ENCODE results near the gene COL8A1. TPM values are rescaled to one million over a fixed set of nuclear protein-coding genes. Genes with fewer than 3 reads are reported as not detected.

Gene COL8A1
- total RNA-seq, 1 experiment from 2014 or later: 0.13 TPM

DNA sequence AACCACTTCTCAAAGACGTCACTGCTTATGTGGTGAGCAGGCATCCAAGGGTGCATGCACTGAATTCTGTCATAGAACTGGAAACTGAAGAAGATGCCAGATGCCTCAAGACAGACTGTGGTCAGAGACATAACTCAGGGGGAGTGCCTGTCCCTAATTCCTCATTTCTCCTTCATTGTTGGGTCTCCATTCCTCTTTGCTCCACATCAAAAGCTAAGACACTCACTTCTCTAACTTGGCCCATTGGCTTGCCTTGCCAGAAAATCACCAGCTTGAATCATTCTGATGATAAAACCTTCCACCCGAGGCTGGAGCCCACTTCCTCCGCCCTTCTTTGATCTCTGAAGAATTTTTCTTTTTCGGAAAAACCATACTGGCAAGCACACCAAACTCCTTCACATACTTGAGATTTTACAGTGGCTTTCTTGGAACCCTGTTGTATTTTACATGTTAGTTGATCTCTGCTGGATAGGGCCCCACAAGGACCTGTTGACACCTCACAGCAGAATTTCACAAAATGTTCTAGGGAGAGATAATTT lies 69.9 kb downstream of the COL8A1 start:
- no peak for TF ChIP-seq TCF7L2 (IDR thresholded peaks at IDR 0.05; ENCODE audit: low read depth, low read length)
- no peak for TF ChIP-seq POLR2AphosphoS5 (IDR thresholded peaks at IDR 0.05; ENCODE audit: low read depth, low read length)
- TF ChIP-seq SIN3A (IDR thresholded peaks at IDR 0.05; ENCODE audit: borderline replicate concordance, insufficient read depth, low read depth, low read length): no peak
- TF ChIP-seq, protein P1, sequence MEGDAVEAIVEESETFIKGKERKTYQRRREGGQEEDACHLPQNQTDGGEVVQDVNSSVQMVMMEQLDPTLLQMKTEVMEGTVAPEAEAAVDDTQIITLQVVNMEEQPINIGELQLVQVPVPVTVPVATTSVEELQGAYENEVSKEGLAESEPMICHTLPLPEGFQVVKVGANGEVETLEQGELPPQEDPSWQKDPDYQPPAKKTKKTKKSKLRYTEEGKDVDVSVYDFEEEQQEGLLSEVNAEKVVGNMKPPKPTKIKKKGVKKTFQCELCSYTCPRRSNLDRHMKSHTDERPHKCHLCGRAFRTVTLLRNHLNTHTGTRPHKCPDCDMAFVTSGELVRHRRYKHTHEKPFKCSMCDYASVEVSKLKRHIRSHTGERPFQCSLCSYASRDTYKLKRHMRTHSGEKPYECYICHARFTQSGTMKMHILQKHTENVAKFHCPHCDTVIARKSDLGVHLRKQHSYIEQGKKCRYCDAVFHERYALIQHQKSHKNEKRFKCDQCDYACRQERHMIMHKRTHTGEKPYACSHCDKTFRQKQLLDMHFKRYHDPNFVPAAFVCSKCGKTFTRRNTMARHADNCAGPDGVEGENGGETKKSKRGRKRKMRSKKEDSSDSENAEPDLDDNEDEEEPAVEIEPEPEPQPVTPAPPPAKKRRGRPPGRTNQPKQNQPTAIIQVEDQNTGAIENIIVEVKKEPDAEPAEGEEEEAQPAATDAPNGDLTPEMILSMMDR (IDR thresholded peaks at IDR 0.05): no peak
- TF ChIP-seq REST (IDR thresholded peaks at IDR 0.05; ENCODE audit: insufficient read depth in 1 of 2, low read depth in 2 of 2, low read length in 1 of 2): no peak
- ChIA-PET POLR2A (no interaction called here), CTCF (no interaction called here)
- Histone ChIP-seq H3K36me3 (ENCODE audit: control insufficient read depth, insufficient read depth, low read length) (no peaks in the 10 kb centered on the region), H3K27ac (ENCODE audit: low read length) (no peak overlapping the region), H3K27me3 (ENCODE audit: control insufficient read depth, insufficient read depth, low read length) (no peaks in the 10 kb centered on the region; the same call in 1 of the 2 replicates), H3K4me1 (ENCODE audit: control insufficient read depth, insufficient read depth, low read length) (no peaks in the 10 kb centered on the region), H3K9me3 (ENCODE audit: control insufficient read depth, insufficient read depth, low read depth, low read length) (no peaks in the 10 kb centered on the region), H3K4me3 (ENCODE audit: low read depth in 2 of 2, low read length in 2 of 2) (no peak overlapping the region)
- no TSS peak for BruUV-seq (replicated peaks)
- in situ Hi-C loops (cut with HindIII; ENCODE audit: low pct_unique_long_range_greater_than_20kb, low sequenced_read_pairs): no loop called here
- DNase-seq (ENCODE audit: low read depth, low spot score): no peak
- no peak for ATAC-seq
- intact Hi-C loops (cut with micrococcal nuclease; ENCODE audit: unreplicated experiment): no loop called here

DNA sequence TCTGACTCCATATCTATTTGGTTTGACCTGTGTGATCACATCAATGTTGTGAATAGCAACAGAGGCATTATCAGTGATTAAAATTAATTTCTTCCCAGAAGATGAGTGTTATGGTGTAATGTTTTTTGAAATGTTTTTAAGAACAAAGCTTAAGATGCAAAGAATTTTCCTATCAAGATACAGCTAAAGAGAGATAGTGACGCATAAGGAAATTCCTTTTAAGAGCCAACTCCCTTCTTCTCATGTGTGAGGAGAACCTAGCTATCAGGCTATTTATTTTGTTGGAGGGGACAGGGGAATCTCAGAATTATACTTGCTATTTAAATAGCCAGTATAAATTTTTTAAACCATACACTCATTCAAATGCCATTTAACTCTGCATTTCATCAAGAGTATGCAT lies 71.3 kb downstream of the COL8A1 start:
- H3K27me3 ChIP-seq (ENCODE audit: control insufficient read depth, insufficient read depth, low read length): no peaks in the 10 kb centered on the region; the same call in 1 of the 2 replicates
- ChIA-PET CTCF (no interaction called here), POLR2A (no interaction called here)
- H3K9me3 ChIP-seq (ENCODE audit: control insufficient read depth, insufficient read depth, low read depth, low read length): no peaks in the 10 kb centered on the region
- DNase-seq (ENCODE audit: low read depth, low spot score) (no peak), ATAC-seq (no peak)
- no peak overlapping the region for H3K4me3 ChIP-seq (ENCODE audit: low read depth in 2 of 2, low read length in 2 of 2)
- no peak overlapping the region for H3K27ac ChIP-seq (ENCODE audit: low read length)
- no peaks in the 10 kb centered on the region for H3K36me3 ChIP-seq (ENCODE audit: control insufficient read depth, insufficient read depth, low read length)
- no peaks in the 10 kb centered on the region for H3K4me1 ChIP-seq (ENCODE audit: control insufficient read depth, insufficient read depth, low read length)
- no peak for TF ChIP-seq POLR2AphosphoS5 (IDR thresholded peaks at IDR 0.05; ENCODE audit: low read depth, low read length)
- TF ChIP-seq SIN3A (IDR thresholded peaks at IDR 0.05; ENCODE audit: borderline replicate concordance, insufficient read depth, low read depth, low read length): no peak
- no peak for TF ChIP-seq TCF7L2 (IDR thresholded peaks at IDR 0.05; ENCODE audit: low read depth, low read length)
- TF ChIP-seq, protein P1 (IDR thresholded peaks at IDR 0.05): no peak
- TF ChIP-seq REST (IDR thresholded peaks at IDR 0.05; ENCODE audit: insufficient read depth in 1 of 2, low read depth in 2 of 2, low read length in 1 of 2): no peak
- BruUV-seq (replicated peaks): no TSS peak
- in situ Hi-C loops (cut with HindIII; ENCODE audit: low pct_unique_long_range_greater_than_20kb, low sequenced_read_pairs): no loop called here
- intact Hi-C loops (cut with micrococcal nuclease; ENCODE audit: unreplicated experiment): no loop called here

Data from Panc1 (cell line).